H1 (cell line): ENCODE results near the gene C10orf120.

Experiments used
- CTCF ChIP-seq, 3 experiments: IDR thresholded peaks; 1 replicate in 2 of 3; 2 replicates in 1 of 3; pipeline versions ENCODE4 v1.5.1 to v1.6.1; 2011; ENCODE audit warnings: low read length in 3 of 3, mild to moderate bottlenecking in 3 of 3, inconsistent platforms in 2 of 3, low read depth in 1 of 3, moderate library complexity in 1 of 3; ENCODE audit not compliant: insufficient read depth in 1 of 3; ENCODE audit errors: control extremely low read depth in 1 of 3
- EP300 ChIP-seq, 2 experiments: IDR thresholded peaks; 1 replicate in 1 of 2; 2 replicates in 1 of 2; pipeline ENCODE4 v1.6.1; 2011 to 2012; ENCODE audit warnings: low read depth in 2 of 2, low read length in 2 of 2, mild to moderate bottlenecking in 2 of 2, borderline replicate concordance in 1 of 2, inconsistent platforms in 1 of 2, moderate library complexity in 1 of 2
- EZH2 ChIP-seq: fragments of 200-600 bp; sonication (generic); IDR thresholded peaks from 2 replicates; pipeline ENCODE4 v1.7.1; 2012; ENCODE audit warnings: low read depth, mild to moderate bottlenecking, moderate library complexity, low read length, inconsistent platforms; ENCODE audit not compliant: severe bottlenecking
- POLR2A ChIP-seq, 2 experiments: IDR thresholded peaks; 1 replicate in 1 of 2; 2 replicates in 1 of 2; pipeline ENCODE4 v1.6.1; 2011; ENCODE audit warnings: low read depth in 2 of 2, low read length in 2 of 2, mild to moderate bottlenecking in 2 of 2; ENCODE audit errors: control extremely low read depth in 1 of 2
- ZNF274 ChIP-seq: IDR thresholded peaks from 2 replicates; pipeline ENCODE4 v1.7.0; 2012; ENCODE audit warnings: low read length, borderline replicate concordance; ENCODE audit errors: extremely low read depth
- TF ChIP-seq, protein P1 (sequence below): IDR thresholded peaks from 2 replicates; pipeline ENCODE4 v1.6.1; 2011; ENCODE audit warnings: low read depth, mild to moderate bottlenecking, low read length; ENCODE audit not compliant: insufficient read depth

GRCh38 chr10:122688293-122688989, 11.2 kb downstream of the C10orf120 start:
- TF ChIP-seq EP300 (IDR thresholded peaks at IDR 0.05; ENCODE audit: borderline replicate concordance in 1 of 2, low read depth in 2 of 2, low read length in 2 of 2) (no peak), CTCF (IDR thresholded peaks at IDR 0.05; ENCODE audit: control extremely low read depth in 1 of 3, insufficient read depth in 1 of 3, low read depth in 1 of 3, low read length in 3 of 3) (peak in 2 of 3 experiments; percentile 2 to 31; a peak in 2 of 4 replicates), ZNF274 (no peak), EZH2 (no peak), POLR2A (IDR thresholded peaks at IDR 0.05; ENCODE audit: control extremely low read depth in 1 of 2, low read depth in 2 of 2, low read length in 2 of 2) (no peak)
- TF ChIP-seq, protein P1, sequence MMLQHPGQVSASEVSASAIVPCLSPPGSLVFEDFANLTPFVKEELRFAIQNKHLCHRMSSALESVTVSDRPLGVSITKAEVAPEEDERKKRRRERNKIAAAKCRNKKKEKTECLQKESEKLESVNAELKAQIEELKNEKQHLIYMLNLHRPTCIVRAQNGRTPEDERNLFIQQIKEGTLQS, result no peak
